Activated T-cell treated with anti-CD3 and anti-CD28 coated beads, Interleukin-2, amount 50 U/mL, for 24 hours (primary cell): ENCODE measurements around the gene BTBD6.

Experiments
- DNase-seq: peaks from one replicate; pipeline ENCODE4 v3.0.0-alpha.2; 2020
- H3K27ac Mint-ChIP-seq: 2 replicates; pipeline ENCODE4 v1.8.0; 2020; ENCODE audit warnings: mild to moderate bottlenecking, mixed read lengths
- H3K27me3 Mint-ChIP-seq: 2 replicates; pipeline ENCODE4 v1.8.0; 2020; ENCODE audit warnings: mixed read lengths
- H3K36me3 Mint-ChIP-seq: 2 replicates; pipeline ENCODE4 v1.8.0; 2020; ENCODE audit warnings: low read depth, mixed read lengths
- H3K4me1 Mint-ChIP-seq: 2 replicates; pipeline ENCODE4 v1.8.0; 2020; ENCODE audit warnings: low read depth, mixed read lengths
- H3K4me3 Mint-ChIP-seq: 2 replicates; pipeline ENCODE4 v1.8.0; 2020; ENCODE audit warnings: mild to moderate bottlenecking, moderate library complexity, mixed read lengths
- H3K9me3 Mint-ChIP-seq: 2 replicates; pipeline ENCODE4 v1.8.0; 2020; ENCODE audit warnings: mixed read lengths

Gene BTBD6

DNA sequence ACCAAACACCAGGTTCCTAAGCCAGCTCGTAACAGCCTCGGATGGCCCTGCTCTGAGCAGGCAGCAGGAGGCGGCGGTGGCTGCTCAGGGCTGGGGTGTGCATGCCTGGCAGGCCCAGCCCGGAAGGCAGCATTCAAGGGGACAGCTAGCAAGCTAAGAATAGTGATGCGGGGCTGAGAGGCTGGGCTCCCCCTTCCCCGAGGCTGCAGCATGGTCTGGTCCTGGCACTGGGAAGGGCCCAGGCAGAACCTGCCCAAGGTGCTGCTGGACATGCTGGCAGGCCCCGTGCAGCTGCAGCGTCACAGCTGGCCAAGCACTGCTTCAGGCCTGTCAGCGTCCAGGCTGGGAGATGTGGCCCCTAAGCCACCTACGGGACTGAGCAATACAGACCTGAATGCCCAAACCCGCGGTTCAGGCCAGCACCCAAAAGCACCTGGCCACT, 40.9 kb upstream of the BTBD6 start:
- Mint-ChIP-seq H3K27ac (no peak overlapping the region), H3K4me3 (no peak overlapping the region), H3K27me3 (no peaks in the 10 kb centered on the region), H3K9me3 (no peaks in the 10 kb centered on the region), H3K36me3 (peaks cover 15% of the 10 kb centered on the region), H3K4me1 (peaks cover 11% of the 10 kb centered on the region)
- DNase-seq = no peak

DNA sequence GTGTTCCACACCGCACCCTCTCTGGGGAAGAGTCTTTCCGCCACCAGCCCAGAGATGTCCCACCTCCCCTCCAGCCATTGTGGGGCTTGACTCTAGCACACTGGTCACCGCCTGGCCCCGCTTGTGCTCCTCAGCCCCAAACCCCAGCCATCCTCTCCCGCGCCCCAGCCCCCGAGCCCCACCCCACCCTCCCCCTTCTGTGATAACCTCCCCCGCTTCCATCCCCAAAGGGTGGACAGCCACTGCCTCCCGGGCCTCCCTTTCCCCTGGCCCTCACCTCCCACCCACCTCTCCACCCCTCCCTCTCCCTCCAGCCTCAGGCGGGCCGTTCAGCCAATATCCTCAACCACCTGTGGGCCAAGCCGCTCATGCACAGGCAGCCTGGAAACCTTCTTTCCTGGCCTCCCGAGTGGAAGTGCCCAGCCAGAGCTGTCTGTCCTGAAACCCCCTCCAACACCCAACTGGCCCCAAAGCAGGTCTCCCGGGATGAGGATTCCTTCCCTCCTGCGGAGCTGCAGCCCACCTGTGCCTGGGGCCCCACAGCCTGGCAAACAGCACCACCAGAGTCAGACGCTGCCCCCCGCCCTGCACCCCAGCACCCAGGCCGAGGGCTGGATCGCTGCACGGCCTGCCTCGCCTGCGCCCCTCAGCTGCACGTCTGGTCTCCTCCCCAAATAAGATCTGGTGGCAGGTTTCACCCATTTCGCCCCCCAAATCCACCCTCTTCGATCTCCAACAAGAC, 40.2 kb upstream of the BTBD6 start:
- H3K4me1 Mint-ChIP-seq = peaks cover 8% of the 10 kb centered on the region
- DNase-seq = no peak
- H3K36me3 Mint-ChIP-seq = peaks cover 19% of the 10 kb centered on the region
- H3K9me3 Mint-ChIP-seq = no peaks in the 10 kb centered on the region
- H3K27me3 Mint-ChIP-seq = no peaks in the 10 kb centered on the region
- no peak overlapping the region for H3K27ac Mint-ChIP-seq
- no peak overlapping the region for H3K4me3 Mint-ChIP-seq

DNA sequence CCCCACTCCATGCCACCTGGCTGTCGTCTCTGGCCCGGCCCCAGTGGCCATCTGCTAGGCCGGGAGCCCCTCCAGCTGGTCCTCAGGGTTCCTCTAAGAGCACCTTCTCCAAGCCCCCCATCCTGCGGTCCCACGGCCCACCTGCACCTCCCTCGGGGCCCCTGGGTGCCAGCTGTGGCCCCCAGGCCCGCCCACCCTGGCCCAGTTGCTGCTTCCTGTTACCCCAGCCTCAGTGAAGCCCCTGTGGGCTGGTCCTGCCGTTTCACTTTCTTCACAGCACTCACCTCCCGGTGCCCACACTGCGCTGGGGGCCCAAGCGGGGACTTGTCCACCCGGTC, 39.6 kb upstream of the BTBD6 start:
- no peak overlapping the region for H3K4me3 Mint-ChIP-seq
- no peaks in the 10 kb centered on the region for H3K27me3 Mint-ChIP-seq
- no peaks in the 10 kb centered on the region for H3K9me3 Mint-ChIP-seq
- H3K27ac Mint-ChIP-seq = no peak overlapping the region
- peaks cover 21% of the 10 kb centered on the region for H3K36me3 Mint-ChIP-seq
- H3K4me1 Mint-ChIP-seq = peaks cover 8% of the 10 kb centered on the region
- DNase-seq = no peak

DNA sequence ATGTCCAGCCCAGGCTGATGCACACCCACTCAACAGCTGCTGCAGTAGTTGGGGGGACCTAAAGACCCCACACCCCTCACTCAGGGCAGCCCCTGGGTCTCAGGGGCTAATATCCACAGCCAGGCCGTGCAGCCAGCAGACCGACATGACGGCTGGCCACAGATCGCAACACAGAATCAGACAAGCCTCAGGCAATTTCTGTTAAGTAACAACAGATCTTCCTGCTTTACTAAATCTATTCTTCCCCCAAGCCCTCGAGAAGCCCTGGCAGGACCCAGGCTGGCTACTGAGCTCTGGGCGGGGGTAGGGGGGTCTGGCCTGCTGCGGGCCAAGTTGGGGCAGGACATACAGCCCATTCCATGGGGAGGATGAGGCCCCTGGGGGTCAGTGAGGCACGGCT, 39.2 kb upstream of the BTBD6 start:
- Mint-ChIP-seq H3K9me3 (no peaks in the 10 kb centered on the region), H3K4me1 (peaks cover 8% of the 10 kb centered on the region), H3K27ac (no peak overlapping the region), H3K4me3 (no peak overlapping the region), H3K27me3 (no peaks in the 10 kb centered on the region), H3K36me3 (peaks cover 21% of the 10 kb centered on the region)
- DNase-seq = no peak

DNA sequence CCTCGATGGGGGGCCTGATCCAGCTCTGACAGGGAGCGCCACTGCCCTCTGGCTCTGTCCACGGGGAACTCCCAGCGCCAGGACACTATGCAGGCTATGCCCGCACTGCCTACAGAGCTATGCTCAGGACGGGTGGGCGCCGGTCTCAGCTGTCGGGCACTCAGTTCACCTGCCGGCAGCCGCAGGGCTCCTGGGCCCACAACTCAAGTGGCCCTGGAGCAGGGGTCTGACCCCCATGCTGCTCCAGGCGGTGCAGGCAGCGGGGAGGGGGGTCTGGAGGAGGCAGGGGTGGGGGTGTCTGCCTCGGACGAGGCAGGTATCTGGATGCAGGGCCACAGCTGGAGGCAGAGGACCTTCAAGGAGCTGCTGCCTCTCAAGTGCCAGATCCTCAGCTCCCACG, 38.7 kb upstream of the BTBD6 start:
- no peaks in the 10 kb centered on the region for H3K27me3 Mint-ChIP-seq
- peaks cover 21% of the 10 kb centered on the region for H3K36me3 Mint-ChIP-seq
- no peak overlapping the region for H3K4me3 Mint-ChIP-seq
- H3K9me3 Mint-ChIP-seq = no peaks in the 10 kb centered on the region
- no peak for DNase-seq
- H3K4me1 Mint-ChIP-seq = peaks cover 4% of the 10 kb centered on the region
- H3K27ac Mint-ChIP-seq = no peak overlapping the region

DNA sequence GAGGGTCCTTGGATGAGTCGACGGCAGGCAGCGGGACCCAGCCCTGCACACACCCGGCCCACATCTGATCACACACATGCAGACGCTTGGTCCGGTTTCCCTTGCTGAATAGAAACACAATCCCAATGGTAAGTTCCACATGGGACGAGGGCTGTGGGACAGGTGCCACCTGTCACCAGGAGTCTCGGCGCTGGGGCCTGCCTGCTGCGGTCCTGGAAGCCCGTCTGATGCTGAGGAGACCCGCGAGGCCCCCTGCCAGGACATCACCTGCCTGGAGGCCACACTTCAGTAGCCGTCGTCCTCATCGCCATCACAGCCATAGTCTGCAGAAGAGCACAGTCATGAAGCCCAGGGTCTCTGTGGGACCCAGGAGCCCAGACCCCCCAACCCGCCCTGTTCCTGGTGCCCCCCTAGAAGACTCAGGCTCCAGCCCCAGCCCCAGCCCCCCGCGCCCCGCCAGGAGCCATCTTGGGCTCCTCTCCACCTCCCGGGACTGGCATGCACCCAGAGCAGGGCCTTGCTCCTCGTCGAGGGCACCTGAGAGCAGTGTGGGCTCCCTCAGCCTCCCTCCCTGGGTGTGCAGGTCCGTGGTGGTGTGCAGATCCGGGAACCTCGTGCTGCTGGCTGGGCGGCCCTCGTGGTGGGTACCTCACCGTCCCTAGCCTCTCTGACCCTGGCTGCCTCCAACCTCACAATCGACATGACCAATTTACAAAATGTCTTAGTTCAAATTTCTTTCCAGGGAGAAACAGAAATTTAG, 37.9 kb upstream of the BTBD6 start:
- Mint-ChIP-seq H3K27me3 (no peaks in the 10 kb centered on the region), H3K4me1 (no peaks in the 10 kb centered on the region), H3K36me3 (peaks cover 28% of the 10 kb centered on the region), H3K9me3 (no peaks in the 10 kb centered on the region), H3K27ac (no peak overlapping the region), H3K4me3 (no peak overlapping the region)
- no peak for DNase-seq

DNA sequence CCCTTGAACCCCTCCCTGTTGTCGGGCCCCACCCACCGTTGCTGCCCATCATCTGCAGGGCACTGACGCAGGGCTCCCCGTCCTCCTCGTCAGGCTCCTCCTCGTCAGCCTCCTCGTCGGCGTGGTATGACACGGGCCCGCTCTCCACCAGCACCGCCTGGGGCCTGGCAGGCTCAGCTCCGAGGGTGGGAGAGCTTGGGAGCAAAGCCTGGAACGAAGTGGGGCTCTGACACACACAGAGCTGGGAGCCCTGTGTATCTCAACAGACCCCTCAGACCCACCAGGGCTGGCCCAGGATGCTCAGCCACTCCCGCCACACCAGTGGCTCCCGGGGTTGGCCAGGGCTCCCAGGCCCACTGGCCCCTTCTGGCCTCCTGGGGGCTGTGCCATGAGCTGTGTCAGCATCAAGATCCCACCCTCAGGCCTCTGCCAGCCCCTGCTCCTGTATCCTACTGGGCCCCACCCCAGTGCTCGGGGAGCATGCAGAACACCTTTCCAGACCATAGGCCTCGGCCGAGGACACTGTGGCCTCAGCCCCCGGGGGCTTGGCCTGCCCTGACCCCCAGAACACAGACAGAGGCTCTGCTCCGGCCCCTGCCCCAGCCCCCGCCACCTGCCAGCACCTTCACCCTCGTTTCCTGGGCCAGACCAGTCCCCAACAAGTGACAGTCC, 37.1 kb upstream of the BTBD6 start:
- H3K9me3 Mint-ChIP-seq = no peaks in the 10 kb centered on the region
- no peak overlapping the region for H3K27ac Mint-ChIP-seq
- peaks cover 28% of the 10 kb centered on the region for H3K36me3 Mint-ChIP-seq
- no peak overlapping the region for H3K4me3 Mint-ChIP-seq
- no peaks in the 10 kb centered on the region for H3K4me1 Mint-ChIP-seq
- DNase-seq = no peak
- H3K27me3 Mint-ChIP-seq = no peaks in the 10 kb centered on the region

DNA sequence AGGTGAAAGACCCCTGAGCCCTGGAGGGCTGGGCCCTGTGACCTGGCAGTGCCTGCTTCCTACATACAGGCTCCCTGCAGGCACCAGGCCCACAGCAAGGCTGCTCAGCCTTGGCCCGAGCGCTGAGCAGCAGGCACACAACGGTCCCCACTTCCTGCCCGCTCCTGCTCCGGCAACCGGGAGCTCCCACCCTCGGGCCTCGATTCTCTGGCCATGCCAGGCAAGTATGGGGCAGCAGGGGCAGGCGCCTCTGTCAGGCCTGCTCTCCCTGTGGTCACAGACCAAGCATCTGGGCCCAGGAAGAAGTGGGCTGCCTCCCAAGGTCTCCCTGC, 36.6 kb upstream of the BTBD6 start:
- Mint-ChIP-seq H3K27ac (no peak overlapping the region), H3K9me3 (no peaks in the 10 kb centered on the region), H3K4me3 (no peak overlapping the region), H3K36me3 (peaks cover 31% of the 10 kb centered on the region), H3K4me1 (no peaks in the 10 kb centered on the region), H3K27me3 (no peaks in the 10 kb centered on the region)
- no peak for DNase-seq

DNA sequence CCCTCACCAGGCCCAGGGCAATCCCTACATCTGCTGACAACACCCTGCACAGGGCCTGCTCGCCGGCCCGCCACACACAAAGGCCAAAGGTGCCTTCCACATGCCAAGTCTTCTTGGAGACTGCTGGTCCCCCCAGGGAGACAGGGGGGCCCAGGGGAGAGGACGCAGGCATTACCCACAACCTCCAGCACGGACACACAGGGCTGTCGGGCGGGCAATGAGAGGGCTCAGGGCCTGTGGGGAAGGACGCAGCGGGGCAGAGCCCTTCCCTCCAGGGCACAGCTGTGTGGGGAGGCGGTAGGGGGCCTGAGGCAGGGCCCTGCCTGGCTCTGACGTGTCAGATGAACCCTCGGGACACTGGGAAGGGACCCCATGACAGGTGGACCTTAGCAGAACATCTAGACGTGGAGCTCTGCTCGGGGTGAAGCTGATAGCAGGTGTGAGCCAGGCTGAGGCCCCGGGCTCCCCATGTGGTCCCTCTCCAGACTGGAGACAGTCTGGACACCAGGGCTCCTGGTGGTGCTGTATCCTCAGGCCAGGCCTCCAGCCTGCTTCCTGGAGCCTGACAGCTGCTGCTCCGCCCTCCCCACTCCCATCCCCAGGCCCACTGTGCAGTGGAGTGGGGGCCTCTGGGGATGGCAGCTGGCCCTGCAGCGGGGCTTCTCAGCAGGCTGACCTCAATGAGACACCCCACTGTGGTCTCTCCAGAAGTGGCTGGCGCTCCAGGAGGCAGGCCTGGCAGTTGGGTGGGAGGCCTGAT, 35.6 kb upstream of the BTBD6 start:
- Mint-ChIP-seq H3K9me3 (no peaks in the 10 kb centered on the region), H3K4me1 (no peaks in the 10 kb centered on the region), H3K36me3 (peaks cover 40% of the 10 kb centered on the region), H3K4me3 (no peak overlapping the region), H3K27ac (no peak overlapping the region), H3K27me3 (no peaks in the 10 kb centered on the region)
- DNase-seq = no peak

DNA sequence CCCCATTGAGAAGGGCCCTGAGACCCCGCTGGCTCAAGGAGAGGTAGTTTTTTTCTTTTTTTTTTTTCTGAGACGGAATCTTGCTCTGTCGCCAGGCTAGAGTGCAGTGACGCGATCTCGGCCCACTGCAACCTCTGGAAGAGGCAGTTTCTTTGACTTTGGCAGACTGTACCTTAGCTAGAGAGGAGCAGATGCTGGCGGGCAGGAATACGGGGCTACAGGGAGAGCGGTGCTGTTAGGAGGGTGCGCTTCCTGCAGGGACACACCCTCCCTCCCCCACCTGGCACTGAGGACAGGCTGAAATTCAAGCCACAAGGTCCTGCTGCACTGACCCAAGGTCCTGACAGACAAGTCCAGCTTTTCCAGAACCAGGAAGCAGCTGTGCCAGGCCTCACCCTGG, 35.0 kb upstream of the BTBD6 start:
- Mint-ChIP-seq H3K27ac (no peak overlapping the region), H3K36me3 (peaks cover 45% of the 10 kb centered on the region), H3K4me1 (no peaks in the 10 kb centered on the region), H3K4me3 (no peak overlapping the region), H3K9me3 (no peaks in the 10 kb centered on the region), H3K27me3 (no peaks in the 10 kb centered on the region)
- no peak for DNase-seq

DNA sequence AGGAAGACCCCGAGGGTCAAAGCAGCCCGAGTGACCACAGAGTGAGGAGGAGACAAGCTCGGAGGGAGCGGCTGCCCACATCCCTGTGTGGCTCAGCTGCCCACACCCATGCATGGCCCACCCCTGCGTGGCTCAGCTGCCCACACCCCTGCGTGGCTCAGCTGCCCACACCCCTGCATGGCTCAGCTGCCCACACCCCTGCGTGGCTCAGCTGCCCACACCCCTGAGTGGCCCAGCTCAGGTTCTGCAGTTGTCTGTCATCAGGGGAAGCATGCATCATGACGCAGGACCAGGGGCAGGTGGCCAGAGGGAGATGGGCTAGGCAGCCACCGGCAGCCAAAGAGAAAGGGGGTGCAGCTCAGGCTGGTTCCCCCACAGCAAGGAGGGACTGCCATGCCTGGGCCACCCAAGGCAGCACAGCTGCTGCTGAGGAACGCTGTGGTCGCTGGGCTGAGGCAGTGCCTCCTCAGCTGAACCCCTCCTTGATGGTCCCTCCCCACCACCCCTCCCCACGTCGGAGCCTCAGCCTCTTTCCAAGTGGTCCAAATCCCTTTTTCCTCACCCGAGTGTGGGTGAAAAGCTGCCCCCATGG, 33.9 kb upstream of the BTBD6 start:
- H3K9me3 Mint-ChIP-seq = no peaks in the 10 kb centered on the region
- no peaks in the 10 kb centered on the region for H3K4me1 Mint-ChIP-seq
- H3K4me3 Mint-ChIP-seq = no peak overlapping the region
- H3K27ac Mint-ChIP-seq = no peak overlapping the region
- H3K36me3 Mint-ChIP-seq = peaks cover 56% of the 10 kb centered on the region
- no peaks in the 10 kb centered on the region for H3K27me3 Mint-ChIP-seq
- DNase-seq = no peak

DNA sequence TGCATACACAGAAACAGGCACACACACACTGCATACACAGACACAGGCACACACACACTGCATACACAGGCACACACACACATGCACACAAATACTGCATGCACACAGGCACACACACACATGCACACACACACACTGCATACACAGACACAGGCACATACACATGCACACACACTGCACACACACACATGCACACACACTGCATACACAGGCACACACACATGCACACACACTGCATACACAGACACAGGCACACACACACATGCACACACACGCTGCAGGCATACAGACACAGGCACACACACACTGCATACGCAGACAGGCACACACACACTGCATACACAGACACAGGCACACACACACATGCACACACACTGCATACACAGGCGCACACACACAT, 32.7 kb upstream of the BTBD6 start:
- Mint-ChIP-seq H3K4me3 (no peak overlapping the region), H3K27me3 (no peaks in the 10 kb centered on the region), H3K36me3 (peaks cover 58% of the 10 kb centered on the region), H3K27ac (no peak overlapping the region), H3K9me3 (no peaks in the 10 kb centered on the region), H3K4me1 (no peaks in the 10 kb centered on the region)
- no peak for DNase-seq

DNA sequence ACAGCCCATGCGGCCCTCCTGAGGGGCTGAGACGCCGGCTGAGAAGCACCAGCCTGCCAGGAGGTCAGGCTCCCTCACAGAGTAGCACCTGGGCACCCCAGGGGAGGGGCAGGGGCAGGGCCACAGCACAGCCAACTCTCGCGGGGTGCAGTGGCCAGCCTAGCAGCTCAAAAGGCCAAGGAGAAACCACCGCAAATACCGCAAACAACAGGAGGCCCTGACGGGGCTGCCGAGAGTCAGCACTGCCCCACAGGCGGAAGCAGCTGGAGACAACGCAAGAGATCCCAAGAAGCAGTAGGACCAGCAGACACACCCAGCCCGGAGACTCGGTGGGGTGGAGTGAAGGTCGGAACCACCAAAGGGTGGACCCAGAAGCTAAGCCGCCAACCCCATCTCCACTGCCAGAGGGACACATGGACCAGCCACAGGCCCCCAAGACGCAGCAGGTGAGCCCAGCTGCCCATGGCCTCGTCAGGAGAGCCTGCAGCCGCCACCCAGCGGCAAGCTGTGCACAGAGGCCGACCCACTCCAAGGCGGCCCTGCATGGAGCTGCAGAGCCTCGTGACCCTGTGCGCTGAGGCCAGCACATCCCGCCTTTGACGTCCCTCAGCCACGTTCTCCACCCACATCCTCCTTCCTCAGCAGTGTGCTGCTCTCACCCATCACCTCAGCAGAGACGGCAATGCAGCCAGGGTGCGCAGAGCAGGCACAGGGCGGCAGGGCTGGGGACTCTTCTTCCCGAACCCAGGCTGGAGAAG, 31.7 kb upstream of the BTBD6 start:
- Mint-ChIP-seq H3K36me3 (peaks cover 64% of the 10 kb centered on the region), H3K27me3 (no peaks in the 10 kb centered on the region), H3K4me1 (no peaks in the 10 kb centered on the region), H3K27ac (no peak overlapping the region), H3K9me3 (no peaks in the 10 kb centered on the region), H3K4me3 (no peak overlapping the region)
- DNase-seq = no peak

DNA sequence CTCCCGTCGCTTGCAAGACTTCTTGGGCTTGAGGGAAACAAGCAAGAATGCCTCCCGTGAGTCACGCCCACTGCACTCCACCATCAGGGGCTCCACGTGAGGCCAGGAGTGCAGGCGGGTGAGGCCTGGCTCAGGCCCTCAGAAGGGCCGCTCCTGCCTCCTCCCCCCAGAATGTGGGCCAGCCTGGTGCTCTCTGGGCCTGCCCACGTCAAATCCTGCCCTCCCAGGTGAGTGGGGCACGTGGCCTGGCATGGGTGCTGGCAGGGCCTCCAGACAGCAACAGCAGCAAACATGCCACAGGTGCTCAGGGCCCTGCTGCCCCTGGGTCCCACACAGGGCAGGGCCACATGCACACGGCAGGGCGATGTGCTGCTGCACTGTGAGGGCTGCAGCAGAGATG, 30.6 kb upstream of the BTBD6 start:
- no peak for DNase-seq
- Mint-ChIP-seq H3K27ac (no peak overlapping the region), H3K9me3 (no peaks in the 10 kb centered on the region), H3K4me3 (no peak overlapping the region), H3K27me3 (no peaks in the 10 kb centered on the region), H3K36me3 (peaks cover 67% of the 10 kb centered on the region), H3K4me1 (no peaks in the 10 kb centered on the region)
